HCT116 (cell line): ENCODE results near the gene IGSF21. TPM values are rescaled to one million over a fixed set of nuclear protein-coding genes. Genes with fewer than 3 reads are reported as not detected.

Experiments used
- ATAC-seq: fragments of 200-7000 bp; cut with Tn5 transposase; 2 replicates; pipeline ENCODE4 v1.9.1; 2020; ENCODE audit warnings: mild to moderate bottlenecking, moderate library complexity
- BruUV-seq: library from RNA; stranded (reverse); fragments of 400-500 nt; replicated peaks from 2 replicates; lab custom pipeline; 2021; lab: Mats Ljungman, UMichigan
- CTCF ChIA-PET: fragments of 300-600 bp; sonication (Branson Sonifier 250); formaldehyde crosslinking; loops from one replicate; lab custom pipeline; 2021; ENCODE audit warnings: antibody characterized with exemption; lab: Charles Lee
- POLR2A ChIA-PET: fragments of 300-600, 350-600 bp; sonication (Branson Sonifier 250); formaldehyde crosslinking; loops from one replicate; lab custom pipeline; 2021; ENCODE audit warnings: antibody characterized with exemption; lab: Charles Lee
- RAD21 ChIA-PET, 2 experiments: fragments of 300-600 bp; sonication (Branson Sonifier 250); formaldehyde crosslinking; loops; one replicate each; lab custom pipeline; 2023; ENCODE audit warnings: low total read pairs in 2 of 2; ENCODE audit not compliant: uncharacterized antibody in 2 of 2, unreplicated experiment in 2 of 2, low non-redundant PET in 1 of 2; lab: Charles Lee
- DNase-seq: peaks from one replicate; pipeline ENCODE4 v3.0.0-alpha.2; 2010; ENCODE audit warnings: low read depth, low spot score
- H2AFZ ChIP-seq: fragments of 200-600 bp; shearing (Covaris generic), sonication (generic); 2 replicates; pipeline ENCODE4 v1.6.1; 2017; ENCODE audit warnings: low read depth, mixed run types, mixed read lengths, antibody characterized with exemption, low read length; ENCODE audit not compliant: poor library complexity, severe bottlenecking
- H3K27ac ChIP-seq: 2 replicates; pipeline ENCODE4 v1.5.1; 2012; ENCODE audit warnings: low read depth, low read length
- H3K27me3 ChIP-seq: fragments of 200-600 bp; sonication (generic); 2 replicates; pipeline ENCODE4 v1.6.1; 2016; ENCODE audit warnings: mixed run types, low read length, mixed read lengths; ENCODE audit not compliant: insufficient read depth
- H3K36me3 ChIP-seq, 2 experiments: fragments of 200-500 bp in 1 of 2; fragments of 200-600 bp in 1 of 2; sonication (Bioruptor generic) in 1 of 2; sonication (generic) in 1 of 2; 2 replicates each; pipeline versions ENCODE4 v1.5.1 to v1.6.1; 2014 to 2016; ENCODE audit warnings: low read length in 2 of 2, inconsistent platforms in 1 of 2, mixed read lengths in 1 of 2, mixed run types in 1 of 2; ENCODE audit not compliant: insufficient read depth in 2 of 2, control insufficient read depth in 1 of 2
- H3K4me1 ChIP-seq, 2 experiments: fragments of 200-600 bp in 1 of 2; sonication (generic) in 1 of 2; 2 replicates each; pipeline versions ENCODE4 v1.5.1 to v1.6.1; 2012 to 2017; ENCODE audit warnings: low read length in 2 of 2, inconsistent platforms in 1 of 2, mild to moderate bottlenecking in 1 of 2, mixed read lengths in 1 of 2, mixed run types in 1 of 2, moderate library complexity in 1 of 2; ENCODE audit not compliant: insufficient read depth in 2 of 2, control insufficient read depth in 1 of 2
- H3K4me2 ChIP-seq: fragments of 200-600 bp; sonication (generic); 2 replicates; pipeline ENCODE4 v1.6.1; 2017; ENCODE audit warnings: mixed run types, low read length, mixed read lengths
- H3K4me3 ChIP-seq, 2 experiments: fragments of 200-600 bp in 1 of 2; sonication (generic) in 1 of 2; replicated peaks in 1 of 2; 2 replicates each; pipeline ENCODE4 v1.5.1; 2011 to 2016; ENCODE audit warnings: low read length in 2 of 2, control low read depth in 1 of 2, low read depth in 1 of 2, mild to moderate bottlenecking in 1 of 2, mixed read lengths in 1 of 2, mixed run types in 1 of 2
- H3K79me2 ChIP-seq: fragments of 200-600 bp; sonication (generic); 2 replicates; pipeline ENCODE4 v1.6.1; 2017; ENCODE audit warnings: mild to moderate bottlenecking, mixed run types, low read length, moderate library complexity, mixed read lengths; ENCODE audit not compliant: insufficient read depth
- H3K9ac ChIP-seq: fragments of 200-600 bp; sonication (generic); 2 replicates; pipeline ENCODE4 v1.6.1; 2016; ENCODE audit warnings: low read length, mixed read lengths
- H3K9me2 ChIP-seq: fragments of 200-600 bp; sonication (generic), shearing (Covaris generic); 2 replicates; pipeline ENCODE4 v1.6.1; 2017; ENCODE audit warnings: mixed run types, mild to moderate bottlenecking, moderate library complexity; ENCODE audit not compliant: insufficient read depth
- H3K9me3 ChIP-seq, 2 experiments: fragments of 200-500 bp in 1 of 2; fragments of 200-600 bp in 1 of 2; sonication (Bioruptor generic) in 1 of 2; sonication (generic) in 1 of 2; 2 replicates each; pipeline ENCODE4 v1.6.1; 2014 to 2017; ENCODE audit warnings: low read length in 2 of 2, mixed read lengths in 2 of 2, inconsistent platforms in 1 of 2, low read depth in 1 of 2, mild to moderate bottlenecking in 1 of 2, mixed run types in 1 of 2, moderate library complexity in 1 of 2; ENCODE audit not compliant: control insufficient read depth in 1 of 2, insufficient read depth in 1 of 2
- H4K20me1 ChIP-seq: fragments of 200-600 bp; sonication (generic), shearing (Covaris generic); 2 replicates; pipeline ENCODE4 v1.6.1; 2017; ENCODE audit warnings: mixed run types, mild to moderate bottlenecking, moderate library complexity; ENCODE audit not compliant: insufficient read depth
- CBX3 ChIP-seq: IDR thresholded peaks from 2 replicates; pipeline ENCODE4 v1.6.1; 2012; ENCODE audit warnings: low read depth
- CEBPB ChIP-seq: IDR thresholded peaks from 2 replicates; pipeline ENCODE4 v1.6.1; 2012; ENCODE audit warnings: low read depth
- EGR1 ChIP-seq: IDR thresholded peaks from 2 replicates; pipeline ENCODE4 v1.6.1; 2012; ENCODE audit warnings: low read depth
- EZH2 ChIP-seq: fragments of 200-600 bp; sonication (generic); IDR thresholded peaks from 2 replicates; pipeline ENCODE4 v1.6.1; 2017; ENCODE audit warnings: antibody characterized with exemption, mixed run types
- EZH2phosphoT487 ChIP-seq: fragments of 200-600 bp; IDR thresholded peaks from 2 replicates; pipeline ENCODE4 v1.6.1; 2018; ENCODE audit warnings: antibody characterized with exemption, borderline replicate concordance
- SIN3A ChIP-seq: IDR thresholded peaks from 2 replicates; pipeline ENCODE4 v1.6.1; 2012; ENCODE audit warnings: low read depth
- SP1 ChIP-seq: IDR thresholded peaks from 2 replicates; pipeline ENCODE4 v1.6.1; 2012; ENCODE audit warnings: low read depth
- ZFX ChIP-seq: fragments of 450-650 bp; IDR thresholded peaks from 2 replicates; pipeline ENCODE4 v1.6.1; 2017
- intact Hi-C: fragments of 100-400 bp; cut with micrococcal nuclease; formaldehyde crosslinking; loops from 2 replicates; pipeline ENCODE4 v1.10.0; 2022
- total RNA-seq: library from RNA; stranded (reverse); gene quantifications from one replicate; pipeline ENCODE4 v1.2.1, GENCODE V29; 2021; ENCODE audit not compliant: unreplicated experiment
- TF ChIP-seq, protein P1 (sequence below): IDR thresholded peaks from 2 replicates; pipeline ENCODE4 v1.6.1; 2012; ENCODE audit warnings: low read depth
- TF ChIP-seq, protein P2 (sequence below), 3 experiments: fragments of 200-600 bp in 1 of 3; sonication (generic) in 1 of 3; IDR thresholded peaks in 2 of 3; conservative IDR thresholded peaks in 1 of 3; 2 replicates each; pipeline ENCODE4 v1.5.1; 2012 to 2017; ENCODE audit warnings: low read depth in 2 of 3, low read length in 2 of 3, antibody characterized with exemption in 1 of 3, borderline replicate concordance in 1 of 3, control low read depth in 1 of 3, mild to moderate bottlenecking in 1 of 3, mixed read lengths in 1 of 3, mixed run types in 1 of 3, moderate library complexity in 1 of 3; ENCODE audit not compliant: insufficient read depth in 1 of 3

IGSF21 gene
- total RNA-seq, 1 experiment from 2014 or later: not detected

DNA sequence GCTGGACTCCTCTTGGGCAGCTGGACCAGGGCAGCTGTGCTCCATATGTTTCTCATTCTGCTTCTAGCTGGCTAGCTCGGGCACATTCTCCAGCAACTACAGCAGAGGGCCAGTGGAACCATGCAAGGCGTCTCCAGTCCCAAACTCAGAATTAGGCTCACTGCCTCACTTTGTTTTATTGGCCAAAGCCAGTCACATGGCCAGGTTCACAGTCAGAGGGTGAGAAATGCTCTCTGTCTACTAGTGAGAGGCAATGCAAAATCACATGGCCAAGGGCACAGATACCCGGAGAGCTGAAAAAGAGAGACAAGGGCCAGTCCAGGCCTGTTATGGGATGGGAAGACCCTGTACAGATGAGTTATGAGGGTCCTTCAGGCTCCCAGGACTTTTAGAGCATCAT is 294.3 kb downstream of the IGSF21 start:
- ChIA-PET CTCF (no interaction called here), POLR2A (no interaction called here), RAD21 (no interaction called here)
- H3K27ac ChIP-seq: no peak overlapping the region
- intact Hi-C loops: no loop called here
- H3K9me3 ChIP-seq: no peaks in the 10 kb centered on the region
- BruUV-seq: no TSS peak
- H3K9ac ChIP-seq: no peak overlapping the region
- no peaks in the 10 kb centered on the region for H4K20me1 ChIP-seq
- DNase-seq (no peak), ATAC-seq (no peak)
- no peak overlapping the region for H2AFZ ChIP-seq
- H3K9me2 ChIP-seq: no peaks in the 10 kb centered on the region
- H3K4me2 ChIP-seq: no peak overlapping the region
- peaks cover 0 to 10% of the 10 kb centered on the region in 2 experiments; a peak in 2 of 4 replicates for H3K4me1 ChIP-seq
- no peaks in the 10 kb centered on the region for H3K79me2 ChIP-seq
- no peaks in the 10 kb centered on the region; the same call in 1 of the 2 replicates for H3K27me3 ChIP-seq
- no peaks in the 10 kb centered on the region for H3K36me3 ChIP-seq
- H3K4me3 ChIP-seq: no peak overlapping the region
- TF ChIP-seq EZH2phosphoT487 (no peak), CBX3 (no peak)

DNA sequence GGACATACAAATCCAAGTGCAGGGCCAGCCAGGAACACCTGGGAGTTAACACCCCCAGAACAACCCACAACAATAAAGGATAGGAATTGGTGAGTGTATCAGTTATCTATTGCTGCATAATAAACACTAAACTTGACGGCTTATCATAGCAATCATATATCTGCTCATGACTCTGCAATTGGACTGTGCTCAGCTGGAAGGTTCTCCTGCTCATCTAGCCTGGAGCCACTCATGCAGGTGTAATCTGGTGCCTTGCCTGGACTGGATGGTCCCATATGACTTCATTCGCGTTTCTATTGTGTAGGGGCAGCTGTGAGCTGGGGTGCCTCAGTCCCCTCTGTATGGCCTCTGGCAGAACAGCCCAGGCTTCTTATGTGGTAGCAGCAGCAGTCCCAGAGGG is 296.9 kb downstream of the IGSF21 start:
- H3K79me2 ChIP-seq: no peaks in the 10 kb centered on the region

More for the DNA sequence above, 296.9 kb downstream of the IGSF21 start:
- no peak overlapping the region for H3K4me2 ChIP-seq
- TF ChIP-seq ZFX (no peak), SP1 (no peak), EGR1 (no peak), CBX3 (no peak), EZH2 (no peak), SIN3A (no peak), CEBPB (no peak)
- TF ChIP-seq, protein P1, sequence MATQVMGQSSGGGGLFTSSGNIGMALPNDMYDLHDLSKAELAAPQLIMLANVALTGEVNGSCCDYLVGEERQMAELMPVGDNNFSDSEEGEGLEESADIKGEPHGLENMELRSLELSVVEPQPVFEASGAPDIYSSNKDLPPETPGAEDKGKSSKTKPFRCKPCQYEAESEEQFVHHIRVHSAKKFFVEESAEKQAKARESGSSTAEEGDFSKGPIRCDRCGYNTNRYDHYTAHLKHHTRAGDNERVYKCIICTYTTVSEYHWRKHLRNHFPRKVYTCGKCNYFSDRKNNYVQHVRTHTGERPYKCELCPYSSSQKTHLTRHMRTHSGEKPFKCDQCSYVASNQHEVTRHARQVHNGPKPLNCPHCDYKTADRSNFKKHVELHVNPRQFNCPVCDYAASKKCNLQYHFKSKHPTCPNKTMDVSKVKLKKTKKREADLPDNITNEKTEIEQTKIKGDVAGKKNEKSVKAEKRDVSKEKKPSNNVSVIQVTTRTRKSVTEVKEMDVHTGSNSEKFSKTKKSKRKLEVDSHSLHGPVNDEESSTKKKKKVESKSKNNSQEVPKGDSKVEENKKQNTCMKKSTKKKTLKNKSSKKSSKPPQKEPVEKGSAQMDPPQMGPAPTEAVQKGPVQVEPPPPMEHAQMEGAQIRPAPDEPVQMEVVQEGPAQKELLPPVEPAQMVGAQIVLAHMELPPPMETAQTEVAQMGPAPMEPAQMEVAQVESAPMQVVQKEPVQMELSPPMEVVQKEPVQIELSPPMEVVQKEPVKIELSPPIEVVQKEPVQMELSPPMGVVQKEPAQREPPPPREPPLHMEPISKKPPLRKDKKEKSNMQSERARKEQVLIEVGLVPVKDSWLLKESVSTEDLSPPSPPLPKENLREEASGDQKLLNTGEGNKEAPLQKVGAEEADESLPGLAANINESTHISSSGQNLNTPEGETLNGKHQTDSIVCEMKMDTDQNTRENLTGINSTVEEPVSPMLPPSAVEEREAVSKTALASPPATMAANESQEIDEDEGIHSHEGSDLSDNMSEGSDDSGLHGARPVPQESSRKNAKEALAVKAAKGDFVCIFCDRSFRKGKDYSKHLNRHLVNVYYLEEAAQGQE: no peak
- TF ChIP-seq, protein P2, sequence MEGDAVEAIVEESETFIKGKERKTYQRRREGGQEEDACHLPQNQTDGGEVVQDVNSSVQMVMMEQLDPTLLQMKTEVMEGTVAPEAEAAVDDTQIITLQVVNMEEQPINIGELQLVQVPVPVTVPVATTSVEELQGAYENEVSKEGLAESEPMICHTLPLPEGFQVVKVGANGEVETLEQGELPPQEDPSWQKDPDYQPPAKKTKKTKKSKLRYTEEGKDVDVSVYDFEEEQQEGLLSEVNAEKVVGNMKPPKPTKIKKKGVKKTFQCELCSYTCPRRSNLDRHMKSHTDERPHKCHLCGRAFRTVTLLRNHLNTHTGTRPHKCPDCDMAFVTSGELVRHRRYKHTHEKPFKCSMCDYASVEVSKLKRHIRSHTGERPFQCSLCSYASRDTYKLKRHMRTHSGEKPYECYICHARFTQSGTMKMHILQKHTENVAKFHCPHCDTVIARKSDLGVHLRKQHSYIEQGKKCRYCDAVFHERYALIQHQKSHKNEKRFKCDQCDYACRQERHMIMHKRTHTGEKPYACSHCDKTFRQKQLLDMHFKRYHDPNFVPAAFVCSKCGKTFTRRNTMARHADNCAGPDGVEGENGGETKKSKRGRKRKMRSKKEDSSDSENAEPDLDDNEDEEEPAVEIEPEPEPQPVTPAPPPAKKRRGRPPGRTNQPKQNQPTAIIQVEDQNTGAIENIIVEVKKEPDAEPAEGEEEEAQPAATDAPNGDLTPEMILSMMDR (IDR thresholded peaks at IDR 0.05 in 2 of 3, conservative IDR thresholded peaks at IDR 0.05 in 1 of 3; ENCODE audit: borderline replicate concordance in 1 of 3, insufficient read depth in 1 of 3, low read depth in 2 of 3, low read length in 2 of 3): no peak
- CTCF ChIA-PET: no interaction called here
- no peak overlapping the region for H3K9ac ChIP-seq
- peaks cover 0 to 10% of the 10 kb centered on the region in 2 experiments; a peak in 2 of 4 replicates for H3K4me1 ChIP-seq
- H3K27me3 ChIP-seq: no peaks in the 10 kb centered on the region
- RAD21 ChIA-PET: no interaction called here
- H3K27ac ChIP-seq: no peak overlapping the region
- H2AFZ ChIP-seq: no peak overlapping the region
- H3K4me3 ChIP-seq: no peak overlapping the region
- ATAC-seq (no peak), DNase-seq (no peak)
- no TSS peak for BruUV-seq
- H3K36me3 ChIP-seq: no peaks in the 10 kb centered on the region
- H4K20me1 ChIP-seq: no peaks in the 10 kb centered on the region
- POLR2A ChIA-PET: no interaction called here
- no peaks in the 10 kb centered on the region for H3K9me3 ChIP-seq
- intact Hi-C loops: no loop called here
- H3K9me2 ChIP-seq: no peaks in the 10 kb centered on the region
